Measurements from ENCODE around the gene CELF2.

Gene CELF2

DNA sequence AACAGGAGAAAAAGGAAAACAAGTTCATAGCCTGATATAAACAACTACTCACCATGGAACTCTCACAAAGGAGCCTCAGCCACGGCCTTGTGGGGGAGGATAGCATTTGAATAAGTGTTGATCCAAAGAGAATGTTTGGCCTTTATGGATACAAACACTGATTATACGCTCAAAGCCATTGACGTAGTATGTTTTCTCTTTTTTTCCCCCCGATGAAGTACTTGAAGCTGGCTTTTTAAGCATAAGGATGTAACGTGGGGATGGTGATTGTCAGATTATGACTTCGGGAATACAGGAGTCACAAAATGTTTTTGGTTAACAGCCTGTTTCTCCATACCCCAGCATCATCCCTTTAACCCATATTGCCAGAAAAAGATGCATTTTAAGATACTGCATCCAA is 39.8 kb downstream of the CELF2 start:
- Histone ChIP-seq H3K4me3 (ENCODE audit: low read depth, low read length) (no peak overlapping the region), H3K9me3 (ENCODE audit: control insufficient read depth, insufficient read depth, low read depth, low read length) (no peaks in the 10 kb centered on the region), H3K4me1 (ENCODE audit: control insufficient read depth, insufficient read depth, low read length) (no peaks in the 10 kb centered on the region; the same call in 1 of the 2 replicates), H3K27ac (ENCODE audit: extremely low read depth, low read depth, low read length) (no peak overlapping the region), H3K36me3 (ENCODE audit: control insufficient read depth in 2 of 2, insufficient read depth in 1 of 2, low read length in 2 of 2) (no peaks in the 10 kb centered on the region; a peak in 1 of 3 replicates)
- POLR2A ChIA-PET: no interaction called here
- CTCF ChIA-PET: interaction anchor here (0.5 kb wide), 1 partner anchor 129 kb away, joined by 4 read pairs; no protein-coding TSS in a partner anchor
- TF ChIP-seq, protein P1, sequence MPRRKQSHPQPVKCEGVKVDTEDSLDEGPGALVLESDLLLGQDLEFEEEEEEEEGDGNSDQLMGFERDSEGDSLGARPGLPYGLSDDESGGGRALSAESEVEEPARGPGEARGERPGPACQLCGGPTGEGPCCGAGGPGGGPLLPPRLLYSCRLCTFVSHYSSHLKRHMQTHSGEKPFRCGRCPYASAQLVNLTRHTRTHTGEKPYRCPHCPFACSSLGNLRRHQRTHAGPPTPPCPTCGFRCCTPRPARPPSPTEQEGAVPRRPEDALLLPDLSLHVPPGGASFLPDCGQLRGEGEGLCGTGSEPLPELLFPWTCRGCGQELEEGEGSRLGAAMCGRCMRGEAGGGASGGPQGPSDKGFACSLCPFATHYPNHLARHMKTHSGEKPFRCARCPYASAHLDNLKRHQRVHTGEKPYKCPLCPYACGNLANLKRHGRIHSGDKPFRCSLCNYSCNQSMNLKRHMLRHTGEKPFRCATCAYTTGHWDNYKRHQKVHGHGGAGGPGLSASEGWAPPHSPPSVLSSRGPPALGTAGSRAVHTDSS (tag by site-specific recombination; IDR thresholded peaks at IDR 0.05): no peak
- TF ChIP-seq ZNF175 (tag by site-specific recombination; IDR thresholded peaks at IDR 0.05) (no peak), ZNF626 (tag by site-specific recombination; IDR thresholded peaks at IDR 0.05) (no peak), GLI4 (tag by site-specific recombination; IDR thresholded peaks at IDR 0.05) (no peak), ZSCAN23 (tag by site-specific recombination; IDR thresholded peaks at IDR 0.05) (no peak), ZBTB8A (tag by site-specific recombination; IDR thresholded peaks at IDR 0.05) (no peak), ZNF202 (tag by site-specific recombination; IDR thresholded peaks at IDR 0.05; ENCODE audit: borderline replicate concordance) (no peak), ZNF140 (tag by site-specific recombination; IDR thresholded peaks at IDR 0.05) (no peak), ZBTB48 (tag by site-specific recombination; IDR thresholded peaks at IDR 0.05) (no peak), SP3 (tag by site-specific recombination; IDR thresholded peaks at IDR 0.05) (no peak)
- TF ChIP-seq, protein P2, sequence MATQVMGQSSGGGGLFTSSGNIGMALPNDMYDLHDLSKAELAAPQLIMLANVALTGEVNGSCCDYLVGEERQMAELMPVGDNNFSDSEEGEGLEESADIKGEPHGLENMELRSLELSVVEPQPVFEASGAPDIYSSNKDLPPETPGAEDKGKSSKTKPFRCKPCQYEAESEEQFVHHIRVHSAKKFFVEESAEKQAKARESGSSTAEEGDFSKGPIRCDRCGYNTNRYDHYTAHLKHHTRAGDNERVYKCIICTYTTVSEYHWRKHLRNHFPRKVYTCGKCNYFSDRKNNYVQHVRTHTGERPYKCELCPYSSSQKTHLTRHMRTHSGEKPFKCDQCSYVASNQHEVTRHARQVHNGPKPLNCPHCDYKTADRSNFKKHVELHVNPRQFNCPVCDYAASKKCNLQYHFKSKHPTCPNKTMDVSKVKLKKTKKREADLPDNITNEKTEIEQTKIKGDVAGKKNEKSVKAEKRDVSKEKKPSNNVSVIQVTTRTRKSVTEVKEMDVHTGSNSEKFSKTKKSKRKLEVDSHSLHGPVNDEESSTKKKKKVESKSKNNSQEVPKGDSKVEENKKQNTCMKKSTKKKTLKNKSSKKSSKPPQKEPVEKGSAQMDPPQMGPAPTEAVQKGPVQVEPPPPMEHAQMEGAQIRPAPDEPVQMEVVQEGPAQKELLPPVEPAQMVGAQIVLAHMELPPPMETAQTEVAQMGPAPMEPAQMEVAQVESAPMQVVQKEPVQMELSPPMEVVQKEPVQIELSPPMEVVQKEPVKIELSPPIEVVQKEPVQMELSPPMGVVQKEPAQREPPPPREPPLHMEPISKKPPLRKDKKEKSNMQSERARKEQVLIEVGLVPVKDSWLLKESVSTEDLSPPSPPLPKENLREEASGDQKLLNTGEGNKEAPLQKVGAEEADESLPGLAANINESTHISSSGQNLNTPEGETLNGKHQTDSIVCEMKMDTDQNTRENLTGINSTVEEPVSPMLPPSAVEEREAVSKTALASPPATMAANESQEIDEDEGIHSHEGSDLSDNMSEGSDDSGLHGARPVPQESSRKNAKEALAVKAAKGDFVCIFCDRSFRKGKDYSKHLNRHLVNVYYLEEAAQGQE (tag by site-specific recombination; IDR thresholded peaks at IDR 0.05): no peak
- TF ChIP-seq, protein P3, sequence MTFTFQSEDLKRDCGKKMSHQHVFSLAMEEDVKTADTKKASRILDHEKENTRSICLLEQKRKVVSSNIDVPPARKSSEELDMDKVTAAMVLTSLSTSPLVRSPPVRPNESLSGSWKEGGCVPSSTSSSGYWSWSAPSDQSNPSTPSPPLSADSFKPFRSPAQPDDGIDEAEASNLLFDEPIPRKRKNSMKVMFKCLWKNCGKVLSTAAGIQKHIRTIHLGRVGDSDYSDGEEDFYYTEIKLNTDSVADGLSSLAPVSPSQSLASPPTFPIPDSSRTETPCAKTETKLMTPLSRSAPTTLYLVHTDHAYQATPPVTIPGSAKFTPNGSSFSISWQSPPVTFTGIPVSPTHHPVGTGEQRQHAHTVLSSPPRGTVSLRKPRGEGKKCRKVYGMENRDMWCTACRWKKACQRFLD (tag by site-specific recombination; IDR thresholded peaks at IDR 0.05): no peak

DNA sequence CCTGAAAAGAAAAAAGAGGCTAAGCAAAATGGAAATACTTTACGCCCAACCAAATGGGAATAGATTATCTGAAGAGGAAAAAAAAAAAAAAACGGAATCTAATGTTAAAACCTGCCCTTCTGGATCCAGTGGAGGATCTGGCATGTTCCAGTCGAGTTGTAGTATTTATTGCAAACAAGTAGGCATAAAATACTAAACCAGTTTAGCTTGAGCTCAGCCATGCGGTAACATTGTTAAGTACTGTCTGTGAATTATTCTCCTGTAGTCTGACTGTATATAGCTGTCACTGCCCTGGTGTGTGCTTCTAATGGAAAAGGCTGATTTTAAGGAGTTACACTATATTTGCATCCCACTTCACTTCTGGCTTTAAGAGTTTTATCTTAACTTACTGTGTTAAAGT is 40.3 kb downstream of the CELF2 start:
- Histone ChIP-seq H3K9me3 (ENCODE audit: control insufficient read depth, insufficient read depth, low read depth, low read length) (no peaks in the 10 kb centered on the region), H3K36me3 (ENCODE audit: control insufficient read depth in 2 of 2, insufficient read depth in 1 of 2, low read length in 2 of 2) (no peaks in the 10 kb centered on the region; a peak in 1 of 3 replicates), H3K27ac (ENCODE audit: extremely low read depth, low read depth, low read length) (no peak overlapping the region), H3K4me1 (ENCODE audit: control insufficient read depth, insufficient read depth, low read length) (no peaks in the 10 kb centered on the region; the same call in 1 of the 2 replicates), H3K4me3 (ENCODE audit: low read depth, low read length) (no peak overlapping the region)
- ChIA-PET CTCF (interaction anchor here (0.5 to 0.6 kb wide), 3 partner anchors 9 to 130 kb away, joined by 3 to 5 read pairs (median 4); no protein-coding TSS in a partner anchor), POLR2A (no interaction called here)
- TF ChIP-seq ZIC2 (tag by site-specific recombination; IDR thresholded peaks at IDR 0.05) (no peak), ZNF654 (tag by site-specific recombination; IDR thresholded peaks at IDR 0.05; ENCODE audit: low read depth) (no peak), ZNF211 (tag by site-specific recombination; IDR thresholded peaks at IDR 0.05; ENCODE audit: low read depth) (no peak), ZNF596 (tag by site-specific recombination; IDR thresholded peaks at IDR 0.05) (no peak), ZSCAN23 (tag by site-specific recombination; IDR thresholded peaks at IDR 0.05) (no peak), ZNF248 (tag by site-specific recombination; IDR thresholded peaks at IDR 0.05) (no peak), ZNF169 (tag by site-specific recombination; IDR thresholded peaks at IDR 0.05) (no peak), ZNF404 (tag by site-specific recombination; IDR thresholded peaks at IDR 0.05) (no peak), ZNF501 (tag by site-specific recombination; IDR thresholded peaks at IDR 0.05) (no peak), MYNN (tag by site-specific recombination; IDR thresholded peaks at IDR 0.05; ENCODE audit: borderline replicate concordance) (no peak), ZNF19 (tag by site-specific recombination; IDR thresholded peaks at IDR 0.05; ENCODE audit: low read depth) (no peak)
- TF ChIP-seq, protein P4, sequence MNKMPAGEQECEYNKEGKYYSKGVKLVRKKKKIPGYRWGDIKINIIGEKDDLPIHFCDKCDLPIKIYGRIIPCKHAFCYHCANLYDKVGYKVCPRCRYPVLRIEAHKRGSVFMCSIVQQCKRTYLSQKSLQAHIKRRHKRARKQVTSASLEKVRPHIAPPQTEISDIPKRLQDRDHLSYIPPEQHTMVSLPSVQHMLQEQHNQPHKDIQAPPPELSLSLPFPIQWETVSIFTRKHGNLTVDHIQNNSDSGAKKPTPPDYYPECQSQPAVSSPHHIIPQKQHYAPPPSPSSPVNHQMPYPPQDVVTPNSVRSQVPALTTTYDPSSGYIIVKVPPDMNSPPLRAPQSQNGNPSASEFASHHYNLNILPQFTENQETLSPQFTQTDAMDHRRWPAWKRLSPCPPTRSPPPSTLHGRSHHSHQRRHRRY (tag by site-specific recombination; IDR thresholded peaks at IDR 0.05): no peak
- TF ChIP-seq, protein P5, sequence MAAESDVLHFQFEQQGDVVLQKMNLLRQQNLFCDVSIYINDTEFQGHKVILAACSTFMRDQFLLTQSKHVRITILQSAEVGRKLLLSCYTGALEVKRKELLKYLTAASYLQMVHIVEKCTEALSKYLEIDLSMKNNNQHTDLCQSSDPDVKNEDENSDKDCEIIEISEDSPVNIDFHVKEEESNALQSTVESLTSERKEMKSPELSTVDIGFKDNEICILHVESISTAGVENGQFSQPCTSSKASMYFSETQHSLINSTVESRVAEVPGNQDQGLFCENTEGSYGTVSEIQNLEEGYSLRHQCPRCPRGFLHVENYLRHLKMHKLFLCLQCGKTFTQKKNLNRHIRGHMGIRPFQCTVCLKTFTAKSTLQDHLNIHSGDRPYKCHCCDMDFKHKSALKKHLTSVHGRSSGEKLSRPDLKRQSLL (tag by site-specific recombination; IDR thresholded peaks at IDR 0.05): no peak
